B cell (primary cell): Measurements from ENCODE around the gene CAPRIN2.

Experiments
- EZH2 ChIP-seq: IDR thresholded peaks from 2 replicates; pipeline ENCODE4 v1.6.1; 2012; ENCODE audit warnings: borderline replicate concordance, low read depth, mild to moderate bottlenecking, moderate library complexity, low read length; ENCODE audit not compliant: insufficient read depth, poor library complexity, severe bottlenecking
- TF ChIP-seq, protein P1 (sequence below): fragments of 200-600 bp; IDR thresholded peaks from one replicate; pipeline ENCODE4 v1.8.0; 2022; ENCODE audit warnings: antibody characterized with exemption, mild to moderate bottlenecking

DNA sequence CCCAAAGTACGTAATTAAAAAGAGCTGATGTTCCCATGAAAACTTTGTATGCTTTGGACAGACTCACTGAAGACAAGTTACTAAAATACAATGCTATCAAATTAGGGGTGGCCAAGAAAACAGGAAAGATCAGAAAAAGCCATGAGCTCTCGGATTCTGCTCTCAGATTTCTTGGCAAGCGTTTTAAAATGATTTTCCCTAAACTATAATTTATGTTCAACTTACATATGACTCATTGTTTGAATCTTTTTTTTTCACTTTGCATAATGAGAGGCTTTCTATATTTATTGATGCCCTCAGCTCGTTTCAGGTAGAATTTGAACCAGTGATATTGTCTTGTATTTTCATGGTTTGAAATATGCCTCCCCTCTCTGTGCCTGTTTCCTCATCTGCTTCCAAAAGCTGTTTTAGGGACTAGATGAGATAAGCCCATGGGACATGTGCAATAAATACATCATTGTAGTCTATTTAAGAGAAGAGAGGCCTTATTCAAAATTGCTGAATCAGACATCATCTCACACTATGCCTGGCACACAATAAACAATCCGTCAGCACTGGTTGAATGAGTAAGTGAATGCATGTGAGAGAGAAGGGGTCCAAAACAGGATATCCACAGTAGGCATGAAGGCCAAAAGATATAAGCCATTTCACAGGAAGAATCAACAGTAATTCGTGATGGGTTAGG, 54.4 kb downstream of the CAPRIN2 start:
- TF ChIP-seq, protein P1, sequence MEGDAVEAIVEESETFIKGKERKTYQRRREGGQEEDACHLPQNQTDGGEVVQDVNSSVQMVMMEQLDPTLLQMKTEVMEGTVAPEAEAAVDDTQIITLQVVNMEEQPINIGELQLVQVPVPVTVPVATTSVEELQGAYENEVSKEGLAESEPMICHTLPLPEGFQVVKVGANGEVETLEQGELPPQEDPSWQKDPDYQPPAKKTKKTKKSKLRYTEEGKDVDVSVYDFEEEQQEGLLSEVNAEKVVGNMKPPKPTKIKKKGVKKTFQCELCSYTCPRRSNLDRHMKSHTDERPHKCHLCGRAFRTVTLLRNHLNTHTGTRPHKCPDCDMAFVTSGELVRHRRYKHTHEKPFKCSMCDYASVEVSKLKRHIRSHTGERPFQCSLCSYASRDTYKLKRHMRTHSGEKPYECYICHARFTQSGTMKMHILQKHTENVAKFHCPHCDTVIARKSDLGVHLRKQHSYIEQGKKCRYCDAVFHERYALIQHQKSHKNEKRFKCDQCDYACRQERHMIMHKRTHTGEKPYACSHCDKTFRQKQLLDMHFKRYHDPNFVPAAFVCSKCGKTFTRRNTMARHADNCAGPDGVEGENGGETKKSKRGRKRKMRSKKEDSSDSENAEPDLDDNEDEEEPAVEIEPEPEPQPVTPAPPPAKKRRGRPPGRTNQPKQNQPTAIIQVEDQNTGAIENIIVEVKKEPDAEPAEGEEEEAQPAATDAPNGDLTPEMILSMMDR = no peak
- TF ChIP-seq EZH2 = no peak
